ENCODE data around the gene AP1B1.

AP1B1 gene

DNA sequence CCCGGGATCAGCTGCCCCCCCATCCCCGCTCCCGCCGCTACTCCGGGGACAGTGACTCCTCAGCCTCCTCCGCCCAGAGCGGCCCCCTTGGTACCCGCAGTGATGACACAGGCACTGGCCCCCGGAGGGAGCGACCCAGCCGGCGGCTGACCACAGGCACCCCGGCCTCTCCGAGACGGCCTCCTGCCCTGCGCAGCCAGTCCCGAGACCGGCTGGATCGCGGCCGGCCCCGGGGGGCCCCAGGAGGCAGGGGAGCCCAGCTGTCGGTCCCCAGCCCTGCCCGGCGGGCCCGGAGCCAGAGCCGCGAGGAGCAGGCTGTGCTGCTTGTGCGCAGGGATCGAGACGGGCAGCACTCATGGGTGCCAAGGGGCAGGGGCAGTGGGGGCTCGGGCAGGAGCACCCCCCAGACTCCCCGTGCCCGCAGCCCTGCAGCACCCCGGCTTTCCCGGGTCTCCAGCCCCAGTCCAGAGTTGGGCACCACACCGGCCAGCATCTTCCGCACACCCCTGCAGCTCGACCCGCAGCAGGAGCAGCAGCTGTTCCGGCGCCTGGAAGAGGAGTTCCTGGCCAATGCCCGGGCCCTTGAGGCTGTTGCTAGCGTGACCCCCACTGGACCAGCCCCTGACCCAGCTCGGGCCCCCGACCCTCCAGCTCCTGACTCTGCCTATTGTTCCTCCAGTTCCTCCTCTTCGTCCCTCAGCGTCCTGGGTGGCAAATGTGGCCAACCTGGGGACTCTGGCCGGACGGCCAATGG lies 76.7 kb downstream of the AP1B1 start:
- no peaks in the 10 kb centered on the region for H3K9me3 ChIP-seq (ENCODE audit: low read depth, low read length)
- H3K27ac ChIP-seq = no peak overlapping the region
- no peak for DNase-seq (ENCODE audit: low read depth, low spot score)
- TF ChIP-seq POLR2AphosphoS5 (IDR thresholded peaks at IDR 0.05; ENCODE audit: borderline replicate concordance, low read depth, low read length) (no peak), FOXP2 (optimal IDR thresholded peaks at IDR 0.05; ENCODE audit: control extremely low read depth, extremely low read length, insufficient read depth) (no peak), EZH2 (IDR thresholded peaks at IDR 0.05) (no peak)
- no peaks in the 10 kb centered on the region for H3K36me3 ChIP-seq (ENCODE audit: insufficient read depth, low read length)
- H3K9ac ChIP-seq (ENCODE audit: insufficient read length) = no peak overlapping the region
- no peak overlapping the region for H3K4me3 ChIP-seq

DNA sequence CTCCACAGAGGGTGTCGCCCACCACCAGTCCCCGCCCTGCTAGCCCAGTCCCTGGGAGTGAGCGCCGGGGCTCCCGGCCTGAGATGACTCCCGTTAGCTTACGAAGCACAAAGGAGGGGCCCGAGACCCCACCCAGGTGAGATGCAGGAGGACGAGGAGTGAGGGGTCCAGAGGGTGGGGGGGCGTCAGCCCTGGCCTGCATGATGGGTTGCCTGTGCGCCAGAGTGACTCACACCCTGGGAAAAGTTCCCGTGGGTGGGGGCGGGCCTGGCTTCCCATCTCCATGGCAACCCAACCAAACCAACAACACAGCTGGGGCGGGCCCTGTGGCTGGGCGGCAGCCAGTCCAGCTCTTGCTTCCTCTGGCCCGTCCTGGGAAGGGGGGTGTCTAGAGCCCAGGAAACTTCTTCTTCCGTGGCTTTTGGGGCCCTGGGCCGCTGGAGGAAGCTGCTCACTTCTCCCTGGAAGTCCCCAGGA lies 77.5 kb downstream of the AP1B1 start:
- Histone ChIP-seq H3K4me3 (no peak overlapping the region), H3K9me3 (ENCODE audit: low read depth, low read length) (no peaks in the 10 kb centered on the region), H3K27ac (no peak overlapping the region), H3K9ac (ENCODE audit: insufficient read length) (no peak overlapping the region), H3K36me3 (ENCODE audit: insufficient read depth, low read length) (no peaks in the 10 kb centered on the region)
- DNase-seq (ENCODE audit: low read depth, low spot score) = no peak
- no peak for TF ChIP-seq EZH2 (IDR thresholded peaks at IDR 0.05)
- no peak for TF ChIP-seq POLR2AphosphoS5 (IDR thresholded peaks at IDR 0.05; ENCODE audit: borderline replicate concordance, low read depth, low read length)
- TF ChIP-seq FOXP2 (optimal IDR thresholded peaks at IDR 0.05; ENCODE audit: control extremely low read depth, extremely low read length, insufficient read depth) = no peak

DNA sequence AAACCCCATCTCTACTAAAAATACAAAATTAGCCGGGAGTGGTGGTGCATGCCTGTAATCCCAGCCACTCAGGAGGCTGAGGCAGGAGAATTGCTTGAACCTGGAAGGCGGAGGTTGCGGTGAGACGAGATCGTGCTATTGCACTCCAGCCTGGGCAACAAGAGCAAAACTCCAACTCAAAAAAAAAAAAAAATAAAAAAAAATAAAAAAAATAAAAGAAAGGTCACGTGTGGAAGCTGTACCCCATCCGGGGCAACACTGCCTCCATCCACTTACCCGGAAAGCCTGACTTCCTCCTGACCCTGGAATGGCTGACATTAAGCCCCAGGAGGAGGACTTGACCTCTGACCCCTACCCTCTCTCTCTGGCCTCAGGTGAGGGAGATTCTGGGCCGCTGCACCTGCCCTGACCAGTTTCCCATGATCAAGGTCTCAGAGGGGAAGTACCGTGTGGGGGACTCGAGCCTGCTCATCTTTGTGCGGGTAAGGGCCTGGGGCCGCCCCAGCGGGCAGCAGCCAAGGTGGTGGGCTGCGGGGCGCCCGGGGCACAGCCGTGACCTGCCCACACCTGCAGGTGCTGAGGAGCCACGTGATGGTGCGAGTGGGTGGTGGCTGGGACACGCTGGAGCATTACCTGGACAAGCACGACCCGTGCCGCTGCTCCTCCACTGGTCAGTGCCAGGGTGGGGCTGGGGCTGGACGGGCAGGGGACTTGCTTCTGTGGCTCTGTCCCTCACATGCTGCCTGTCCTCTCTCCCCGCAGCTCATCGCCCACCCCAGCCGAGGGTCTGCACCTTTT lies 78.1 kb downstream of the AP1B1 start:
- no peak overlapping the region for H3K4me3 ChIP-seq
- no peak for DNase-seq (ENCODE audit: low read depth, low spot score)
- no peak for TF ChIP-seq EZH2 (IDR thresholded peaks at IDR 0.05)
- TF ChIP-seq FOXP2 (optimal IDR thresholded peaks at IDR 0.05; ENCODE audit: control extremely low read depth, extremely low read length, insufficient read depth) = no peak
- no peak for TF ChIP-seq POLR2AphosphoS5 (IDR thresholded peaks at IDR 0.05; ENCODE audit: borderline replicate concordance, low read depth, low read length)
- H3K9ac ChIP-seq (ENCODE audit: insufficient read length) = no peak overlapping the region
- H3K36me3 ChIP-seq (ENCODE audit: insufficient read depth, low read length) = no peaks in the 10 kb centered on the region
- H3K9me3 ChIP-seq (ENCODE audit: low read depth, low read length) = no peaks in the 10 kb centered on the region
- H3K27ac ChIP-seq = no peak overlapping the region

DNA sequence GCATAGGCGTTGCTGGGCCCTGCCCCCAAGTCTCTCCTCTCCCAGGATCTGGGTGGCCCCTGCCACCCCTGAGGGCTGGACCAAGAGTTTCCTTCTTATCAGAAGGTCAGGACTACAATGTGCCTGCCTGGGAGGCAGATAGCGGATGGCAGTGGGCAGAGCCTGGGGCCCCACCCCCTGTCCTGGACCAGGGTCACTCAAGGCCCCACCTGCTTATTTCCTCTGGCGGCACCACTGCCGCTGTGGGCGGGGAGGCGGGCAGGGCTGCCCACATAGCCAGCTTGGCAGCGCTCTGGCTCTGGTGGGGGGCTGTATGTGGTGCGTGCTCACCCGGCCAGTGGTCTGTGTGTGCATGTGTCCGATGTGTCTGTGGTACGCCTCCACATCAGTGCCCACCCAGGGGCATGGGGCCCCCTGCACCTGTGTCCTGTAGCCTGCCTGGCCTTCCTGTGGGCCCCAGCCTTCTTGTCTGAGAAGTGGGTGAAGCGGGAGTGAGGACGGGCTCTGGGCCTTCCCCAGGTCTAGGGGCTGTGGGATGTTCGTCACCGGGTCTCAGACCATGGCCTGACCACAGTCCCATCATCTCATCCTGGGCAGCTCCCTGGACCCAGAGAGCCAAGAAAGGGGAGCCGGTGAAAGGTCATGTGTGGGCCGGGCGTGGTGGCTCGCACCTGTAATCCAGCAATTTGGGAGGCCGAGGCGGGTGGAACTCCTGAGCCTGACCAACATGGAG lies 78.9 kb downstream of the AP1B1 start:
- no peaks in the 10 kb centered on the region for H3K9me3 ChIP-seq (ENCODE audit: low read depth, low read length)
- DNase-seq (ENCODE audit: low read depth, low spot score) = no peak
- no peak overlapping the region for H3K9ac ChIP-seq (ENCODE audit: insufficient read length)
- no peak overlapping the region for H3K27ac ChIP-seq
- H3K36me3 ChIP-seq (ENCODE audit: insufficient read depth, low read length) = no peaks in the 10 kb centered on the region
- no peak overlapping the region for H3K4me3 ChIP-seq
- TF ChIP-seq POLR2AphosphoS5 (IDR thresholded peaks at IDR 0.05; ENCODE audit: borderline replicate concordance, low read depth, low read length) (no peak), EZH2 (IDR thresholded peaks at IDR 0.05) (no peak), FOXP2 (optimal IDR thresholded peaks at IDR 0.05; ENCODE audit: control extremely low read depth, extremely low read length, insufficient read depth) (no peak)

DNA sequence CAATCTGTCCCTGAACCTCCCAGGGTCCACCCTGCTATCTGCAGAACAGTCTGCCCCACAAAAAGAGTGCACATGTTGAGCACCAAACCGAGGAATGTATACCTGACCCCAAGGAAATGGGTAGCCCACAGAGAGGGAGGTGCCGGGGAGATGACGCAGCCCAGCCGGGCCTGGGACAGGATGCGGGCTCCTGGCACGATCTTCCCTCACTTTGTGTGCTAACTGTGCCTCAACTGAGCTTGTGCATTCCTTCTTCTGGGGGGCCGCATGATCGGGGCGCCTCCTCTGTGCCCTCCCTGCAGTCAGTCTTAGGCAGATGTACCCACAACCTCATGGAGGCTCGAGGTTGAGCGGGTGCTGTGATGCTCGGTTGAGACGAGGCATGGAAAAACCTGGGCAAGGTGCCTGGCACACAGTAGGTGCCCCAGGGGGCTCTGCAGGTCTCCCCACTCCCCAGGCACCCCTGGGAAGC lies 79.5 kb downstream of the AP1B1 start:
- TF ChIP-seq FOXP2 (optimal IDR thresholded peaks at IDR 0.05; ENCODE audit: control extremely low read depth, extremely low read length, insufficient read depth) (no peak), POLR2AphosphoS5 (IDR thresholded peaks at IDR 0.05; ENCODE audit: borderline replicate concordance, low read depth, low read length) (no peak), EZH2 (IDR thresholded peaks at IDR 0.05) (no peak)
- Histone ChIP-seq H3K9ac (ENCODE audit: insufficient read length) (no peak overlapping the region), H3K9me3 (ENCODE audit: low read depth, low read length) (no peaks in the 10 kb centered on the region), H3K36me3 (ENCODE audit: insufficient read depth, low read length) (no peaks in the 10 kb centered on the region), H3K4me3 (no peak overlapping the region), H3K27ac (no peak overlapping the region)
- DNase-seq (ENCODE audit: low read depth, low spot score) = no peak

DNA sequence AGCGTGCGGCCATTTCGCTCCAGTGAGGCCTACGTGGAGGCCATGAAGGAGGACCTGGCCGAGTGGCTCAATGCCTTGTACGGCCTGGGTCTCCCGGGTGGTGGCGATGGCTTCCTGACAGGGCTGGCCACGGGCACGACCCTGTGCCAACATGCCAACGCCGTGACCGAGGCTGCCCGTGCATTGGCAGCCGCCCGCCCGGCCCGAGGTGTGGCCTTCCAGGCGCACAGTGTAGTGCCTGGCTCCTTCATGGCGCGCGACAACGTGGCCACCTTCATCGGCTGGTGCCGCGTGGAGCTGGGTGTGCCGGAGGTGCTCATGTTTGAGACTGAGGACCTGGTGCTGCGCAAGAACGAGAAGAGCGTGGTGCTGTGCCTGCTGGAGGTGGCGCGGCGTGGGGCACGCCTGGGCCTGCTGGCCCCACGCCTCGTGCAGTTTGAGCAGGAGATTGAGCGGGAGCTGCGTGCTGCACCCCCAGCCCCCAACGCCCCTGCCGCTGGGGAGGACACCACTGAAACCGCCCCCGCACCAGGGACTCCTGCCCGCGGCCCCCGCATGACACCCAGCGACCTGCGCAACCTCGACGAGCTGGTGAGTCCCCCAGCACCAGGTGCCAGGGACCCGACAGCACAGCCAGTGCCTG lies 80.1 kb downstream of the AP1B1 start:
- Histone ChIP-seq H3K9me3 (ENCODE audit: low read depth, low read length) (no peaks in the 10 kb centered on the region), H3K9ac (ENCODE audit: insufficient read length) (no peak overlapping the region), H3K27ac (no peak overlapping the region), H3K4me3 (peak overlapping the region; percentile 90; the same call in 1 of the 2 replicates), H3K36me3 (ENCODE audit: insufficient read depth, low read length) (no peaks in the 10 kb centered on the region)
- no peak for DNase-seq (ENCODE audit: low read depth, low spot score)
- TF ChIP-seq EZH2 (IDR thresholded peaks at IDR 0.05) (no peak), POLR2AphosphoS5 (IDR thresholded peaks at IDR 0.05; ENCODE audit: borderline replicate concordance, low read depth, low read length) (no peak), FOXP2 (optimal IDR thresholded peaks at IDR 0.05; ENCODE audit: control extremely low read depth, extremely low read length, insufficient read depth) (no peak)

DNA sequence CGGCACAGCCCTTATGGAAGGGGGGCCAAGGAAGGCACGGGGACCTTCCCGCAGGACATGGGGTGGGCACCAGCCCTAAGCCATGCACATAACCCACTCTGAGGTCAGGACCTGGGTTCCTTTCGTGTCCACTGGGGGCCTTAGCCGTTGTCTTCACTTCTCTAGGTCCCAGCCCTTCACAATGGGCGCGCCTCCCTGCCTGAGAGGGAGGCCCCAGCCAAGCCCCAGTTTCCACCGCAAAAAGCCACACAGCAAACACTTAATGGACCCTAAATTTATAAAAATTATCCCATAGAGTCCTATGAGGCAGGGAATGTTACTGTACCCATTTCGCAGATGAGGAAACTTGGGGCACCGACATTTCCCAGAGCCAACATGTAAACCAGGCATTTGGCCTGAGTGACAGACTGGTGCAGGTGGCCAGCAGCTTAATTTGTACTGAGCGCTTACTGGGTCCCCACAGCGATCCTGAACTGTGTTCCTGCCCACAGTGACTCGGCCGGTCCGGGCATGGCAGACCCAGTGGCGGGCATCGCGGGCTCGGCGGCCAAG lies 80.7 kb downstream of the AP1B1 start:
- TF ChIP-seq EZH2 (IDR thresholded peaks at IDR 0.05) = no peak
- no peak for DNase-seq (ENCODE audit: low read depth, low spot score)
- 0 out of 2 replicates have a peak overlapping the region, but pooled peaks have one; percentile 42 for H3K27ac ChIP-seq

More for the DNA sequence above, 80.7 kb downstream of the AP1B1 start:
- Histone ChIP-seq H3K9ac (ENCODE audit: insufficient read length) (peak overlapping the region; percentile 79), H3K4me3 (peak overlapping the region; percentile 90), H3K9me3 (ENCODE audit: low read depth, low read length) (no peaks in the 10 kb centered on the region), H3K36me3 (ENCODE audit: insufficient read depth, low read length) (no peaks in the 10 kb centered on the region)
